NCI-H2171 treated with DMSO at 0.1 percent for 48 hours (cell line): ENCODE measurements around the gene CYP46A1.

Source experiments
- DNase-seq: peaks from one replicate; lab custom pipeline; 2025; lab: John Stamatoyannopoulos, UW

CYP46A1 gene

DNA sequence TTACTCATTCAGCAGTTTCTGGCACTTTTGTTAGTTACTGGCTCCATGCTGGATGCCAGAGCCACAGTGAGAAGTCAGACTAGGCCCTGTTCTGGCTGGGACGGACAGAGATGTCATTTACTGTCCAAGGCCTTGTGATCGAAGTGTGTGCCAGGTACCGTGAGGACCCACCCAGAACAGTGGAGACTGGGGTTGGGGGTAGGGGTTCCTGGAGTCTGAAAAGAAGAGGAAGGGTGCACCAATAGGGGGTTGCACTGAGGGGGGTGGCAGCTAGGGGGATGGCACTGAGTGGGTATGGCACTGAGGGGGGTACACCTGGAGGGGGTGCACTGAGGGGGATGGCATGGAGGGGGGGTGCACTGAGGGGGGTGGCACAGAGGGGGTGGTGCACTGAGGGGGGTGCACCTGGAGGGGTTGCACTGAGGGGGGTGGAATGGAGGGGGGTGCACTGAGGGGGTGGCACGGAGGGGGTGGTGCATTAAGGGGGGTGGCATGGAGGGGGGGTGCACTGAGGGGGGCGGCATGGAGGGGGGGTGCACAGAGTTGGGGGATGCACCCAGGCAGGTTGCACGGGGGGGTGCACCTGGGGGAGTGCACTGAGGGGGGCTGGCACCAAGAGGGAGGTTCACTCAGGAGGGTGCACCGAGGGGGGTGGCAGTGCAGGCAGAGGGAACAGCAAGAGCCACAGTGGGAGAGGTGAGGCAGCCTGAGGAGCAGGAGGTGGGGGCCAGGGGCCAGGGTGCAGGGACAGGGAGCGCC, 10.6 kb upstream of the CYP46A1 start:
- DNase-seq = no peak

DNA sequence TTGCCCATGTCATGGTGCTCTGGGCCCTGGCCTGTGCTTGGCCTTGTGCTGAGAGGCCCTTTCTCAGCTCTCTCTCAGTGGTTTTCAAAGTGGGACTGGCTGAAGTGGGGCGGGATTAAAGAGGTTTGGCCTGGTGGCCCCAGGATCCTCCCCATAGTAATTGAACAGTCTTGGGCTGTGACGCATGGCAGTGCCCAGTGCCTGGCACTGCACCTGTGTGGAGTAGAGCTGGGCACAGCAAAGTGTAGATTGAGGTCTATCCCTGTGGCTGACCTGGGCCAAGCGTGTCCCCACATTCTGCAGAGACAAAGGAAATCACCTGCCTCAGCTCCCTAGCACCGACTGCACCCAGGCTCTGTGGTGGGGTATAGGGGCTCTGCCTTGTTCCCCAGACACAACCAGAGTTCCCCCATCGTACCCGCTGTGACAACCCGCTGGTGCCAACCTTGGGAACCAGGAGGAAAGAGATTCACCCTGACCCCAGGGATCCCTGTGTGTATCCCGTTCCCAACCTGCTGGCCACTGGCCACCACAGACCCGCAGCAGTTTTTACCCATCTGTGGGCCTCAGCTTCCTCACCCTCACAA, 9.9 kb upstream of the CYP46A1 start:
- no peak for DNase-seq

DNA sequence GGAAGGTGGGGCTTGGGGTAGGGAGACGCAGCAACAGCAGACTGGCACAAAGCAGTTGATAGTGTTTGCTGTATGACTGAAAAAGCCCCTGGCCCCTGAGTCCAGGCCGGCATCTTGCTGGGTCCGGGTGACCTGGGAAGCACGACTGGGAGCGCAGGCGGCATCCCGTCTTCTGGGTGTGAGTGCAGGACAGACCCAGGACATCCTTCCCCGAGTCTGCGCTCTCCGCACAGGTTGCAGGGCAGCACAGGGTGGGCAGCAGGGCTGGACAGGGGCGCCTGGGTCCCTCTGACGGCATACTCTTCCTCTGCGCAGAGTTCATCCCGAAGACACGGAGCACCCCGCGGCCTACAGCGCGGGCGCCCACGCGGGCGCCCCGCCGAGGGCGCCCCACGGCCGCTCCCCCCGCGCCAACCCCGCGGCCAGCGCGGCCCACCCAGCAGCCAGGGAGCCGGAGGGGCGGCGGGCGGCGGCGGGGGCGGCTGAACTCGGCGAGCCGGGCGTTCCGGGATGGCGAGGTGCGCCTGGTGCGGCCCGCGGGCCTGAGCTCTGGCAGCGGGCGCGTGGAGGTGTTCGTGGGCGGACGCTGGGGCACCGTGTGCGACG, 9.2 kb upstream of the CYP46A1 start:
- DNase-seq = no peak

DNA sequence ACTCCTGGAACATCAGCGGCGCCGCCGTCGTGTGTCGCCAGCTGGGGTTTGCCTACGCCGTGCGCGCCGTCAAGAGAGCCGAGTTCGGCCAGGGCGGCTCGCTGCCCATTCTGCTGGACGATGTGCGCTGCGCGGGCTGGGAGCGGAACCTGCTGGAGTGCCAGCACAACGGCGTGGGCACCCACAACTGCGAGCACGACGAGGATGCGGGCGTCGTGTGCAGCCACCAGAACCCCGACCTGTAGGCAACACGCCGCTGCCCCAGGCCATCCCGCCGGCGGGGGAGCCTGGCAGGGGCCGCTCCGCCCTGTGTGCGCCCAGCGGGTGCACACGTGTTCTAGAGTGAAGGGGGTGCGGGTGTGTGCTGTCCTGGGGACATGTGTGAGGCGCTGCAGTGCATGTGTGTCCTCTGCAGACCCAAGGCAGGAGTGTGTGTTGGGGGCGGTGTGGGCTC, 8.7 kb upstream of the CYP46A1 start:
- no peak for DNase-seq

DNA sequence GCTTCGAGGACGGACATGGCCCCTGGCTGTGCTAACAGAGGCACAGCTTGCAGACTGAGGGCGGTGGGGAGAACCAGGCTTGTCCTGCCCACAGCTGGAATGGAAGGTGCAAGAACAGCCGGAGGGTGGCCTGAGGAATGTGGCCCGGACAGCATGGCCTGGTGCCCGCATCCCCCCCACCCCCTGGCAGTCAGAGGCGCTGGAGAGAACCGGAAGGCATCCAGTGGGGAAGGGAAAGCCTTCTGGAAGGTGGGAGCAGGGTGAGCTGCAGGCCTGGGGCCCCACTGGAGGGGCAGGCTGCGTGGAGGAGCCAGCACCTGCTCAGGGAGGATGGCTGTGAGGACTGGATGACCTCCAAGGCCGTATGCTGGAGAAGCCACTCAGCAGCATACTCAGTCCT, 8.1 kb upstream of the CYP46A1 start:
- DNase-seq = no peak

DNA sequence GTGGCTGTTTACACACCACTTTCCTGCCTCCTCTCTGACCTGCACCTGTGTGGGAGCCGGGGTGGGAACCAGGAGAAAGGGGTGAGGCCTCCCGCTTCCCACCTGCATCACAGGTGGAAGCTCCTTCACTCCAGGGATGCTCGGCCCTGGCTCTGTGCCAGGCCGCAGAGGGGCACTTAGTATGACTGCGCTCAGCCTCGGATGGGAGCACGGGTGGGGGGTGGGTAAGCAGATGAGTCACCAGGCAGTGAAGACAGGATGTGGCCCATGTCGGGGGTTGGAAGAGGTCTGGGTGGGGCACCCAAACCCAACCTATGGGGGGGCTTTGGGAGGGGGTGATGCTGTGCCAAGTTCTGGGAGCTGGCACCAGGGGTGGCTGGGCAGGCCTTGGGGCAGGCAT, 7.4 kb upstream of the CYP46A1 start:
- no peak for DNase-seq

DNA sequence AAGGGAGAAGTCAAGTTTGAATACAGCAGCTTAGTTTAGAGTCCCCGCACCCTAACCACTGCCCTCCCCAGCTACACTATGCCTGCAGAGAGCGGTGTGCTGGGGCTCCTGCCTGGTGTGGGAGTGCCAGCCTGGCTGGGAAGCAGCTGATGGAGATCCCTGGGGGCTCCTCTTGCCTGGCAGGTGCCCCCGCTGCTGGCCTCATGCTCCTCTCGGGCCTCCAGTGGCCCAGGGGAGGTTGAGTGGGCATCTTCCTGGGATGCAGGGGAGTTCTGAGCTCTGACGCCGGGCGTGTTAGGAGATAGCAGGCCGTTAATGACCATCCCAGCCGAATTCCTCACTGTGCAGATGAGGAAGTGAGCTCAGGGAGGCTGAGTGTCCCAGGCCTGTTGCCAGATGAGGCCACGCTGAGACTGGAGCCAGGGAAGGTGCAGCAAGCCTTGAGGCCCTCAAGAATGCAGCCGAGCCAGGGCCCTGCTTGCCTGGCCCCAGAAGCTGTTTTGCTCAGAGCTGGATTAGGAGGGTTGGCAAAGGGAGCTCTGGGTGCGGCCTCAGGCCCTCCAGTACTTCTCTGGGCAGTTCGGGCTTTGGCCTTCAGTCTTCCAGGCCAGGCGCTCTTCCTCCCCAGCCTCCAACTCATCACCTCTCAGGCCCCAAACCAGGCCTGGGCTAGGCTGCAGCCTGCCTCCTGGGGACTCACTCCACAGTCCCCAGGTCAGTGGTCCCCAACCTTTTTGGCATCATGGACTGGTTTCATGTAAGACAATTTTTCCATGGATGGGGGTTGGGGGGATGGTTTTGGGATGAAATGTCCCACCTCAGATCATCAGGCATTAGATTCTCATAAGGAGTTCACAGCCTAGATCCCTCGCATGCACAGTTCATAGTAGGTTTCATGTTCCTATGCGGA, 6.6 kb upstream of the CYP46A1 start:
- DNase-seq = no peak

DNA sequence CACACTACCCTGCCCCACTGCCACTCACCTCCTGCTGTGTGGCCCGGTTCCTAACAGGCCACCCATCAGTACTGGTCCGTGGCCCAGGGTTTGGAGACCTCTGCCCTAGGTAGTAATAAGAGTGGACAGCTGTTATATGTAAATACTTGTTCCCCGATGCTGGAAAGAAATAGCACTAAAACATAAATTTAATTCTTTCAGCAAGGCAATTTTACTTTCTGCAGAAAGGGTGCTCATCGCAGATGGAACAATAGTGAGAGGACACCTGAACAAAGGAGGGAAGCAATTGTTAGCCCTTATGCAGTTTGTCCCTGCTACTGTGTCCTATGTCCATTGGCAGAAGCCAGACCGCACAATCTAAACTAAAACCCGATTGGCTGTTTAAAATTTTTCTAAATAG, 5.9 kb upstream of the CYP46A1 start:
- DNase-seq = no peak

DNA sequence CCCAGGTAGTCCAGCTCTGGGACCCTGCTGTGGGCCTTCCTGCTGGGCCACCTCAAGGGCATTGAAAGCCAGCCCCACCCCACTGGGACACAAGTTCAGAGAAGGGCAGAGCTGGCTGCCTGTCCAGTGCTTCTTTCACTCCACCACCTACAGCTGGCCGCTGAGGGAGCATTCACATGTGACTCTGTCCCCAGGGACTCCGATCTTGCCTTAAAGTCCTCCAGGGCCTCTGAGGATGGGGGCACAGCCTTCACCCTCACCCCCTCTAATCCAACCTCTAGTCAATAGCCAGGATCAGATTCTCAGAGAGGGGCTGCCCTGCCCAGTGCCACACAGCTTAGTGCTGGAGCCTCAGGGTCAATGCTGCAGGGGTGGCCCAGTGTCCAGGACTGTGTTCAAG, 5.0 kb upstream of the CYP46A1 start:
- no peak for DNase-seq

DNA sequence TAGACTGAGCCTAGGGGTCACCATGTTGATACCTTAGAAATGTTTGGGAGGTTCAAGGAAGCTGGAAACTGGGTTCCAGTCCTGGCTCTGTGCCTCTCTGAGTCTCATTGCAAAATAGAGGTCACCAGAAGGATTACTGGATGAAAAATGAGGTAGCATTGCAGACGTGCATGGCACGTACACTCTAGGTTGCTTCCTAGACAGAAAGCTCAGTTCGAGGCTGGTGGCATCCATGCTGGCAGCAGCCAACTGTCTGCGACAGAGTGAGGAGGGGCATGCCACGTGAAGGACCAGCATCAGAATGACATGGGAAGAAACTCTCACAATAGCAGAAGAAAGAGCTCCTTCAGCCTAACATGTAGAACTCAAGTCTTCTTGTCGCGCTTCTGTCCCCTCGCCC, 4.6 kb upstream of the CYP46A1 start:
- no peak for DNase-seq

DNA sequence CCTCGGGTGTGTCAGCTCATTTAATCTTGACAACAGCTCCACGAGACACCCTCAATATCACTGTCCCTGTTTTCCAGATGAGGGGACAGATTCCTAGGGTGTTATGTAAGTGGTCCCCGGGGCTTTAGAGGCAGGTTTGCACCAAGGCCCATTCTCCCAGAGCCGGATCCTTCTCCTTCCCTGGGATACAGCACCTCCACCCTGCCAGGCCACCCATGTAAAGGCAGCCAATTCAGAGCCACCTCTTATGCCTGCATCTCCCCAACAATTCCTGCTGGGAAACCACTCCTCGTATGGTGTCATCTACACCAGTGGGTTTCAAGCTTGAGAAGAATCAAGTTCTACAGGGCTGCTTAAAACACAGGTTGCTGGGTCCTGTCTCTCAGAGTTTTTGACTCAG, 4.1 kb upstream of the CYP46A1 start:
- DNase-seq = no peak

DNA sequence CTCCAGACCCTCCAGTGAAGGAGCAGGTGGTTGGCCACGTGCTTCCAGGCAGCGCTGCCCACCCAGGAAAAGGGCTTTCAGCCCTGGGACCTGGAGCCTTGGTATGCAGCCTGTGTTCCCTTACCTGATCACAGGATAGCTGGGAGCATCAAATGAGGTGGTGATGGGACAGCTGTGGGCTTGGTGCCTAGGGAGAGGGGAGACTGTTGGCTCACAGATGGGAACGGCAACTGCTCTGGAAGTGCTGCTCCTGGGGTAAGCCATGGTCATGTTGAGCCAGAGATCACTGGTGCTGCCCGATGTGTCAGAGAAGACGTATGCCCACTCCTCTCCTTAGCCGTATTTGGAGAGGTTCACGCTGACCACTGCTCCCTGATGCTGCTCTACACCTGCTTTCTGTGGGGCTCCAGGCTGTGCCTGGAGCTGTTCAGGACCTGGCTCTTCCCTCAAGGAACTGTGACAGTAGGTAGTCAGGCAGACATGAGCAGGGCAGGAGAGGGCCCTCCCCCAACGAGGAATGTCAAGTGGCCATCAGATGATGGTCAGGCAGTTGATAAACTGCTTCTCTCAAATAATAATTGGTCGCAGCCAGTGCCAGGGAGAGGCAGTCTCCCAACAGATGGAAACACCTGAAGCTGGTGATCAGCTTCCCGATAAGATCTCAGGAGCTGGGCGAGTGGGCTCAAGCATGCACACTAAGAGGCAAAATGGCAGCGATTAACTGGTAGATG, 2.8 kb upstream of the CYP46A1 start:
- peak; percentile 23 for DNase-seq

DNA sequence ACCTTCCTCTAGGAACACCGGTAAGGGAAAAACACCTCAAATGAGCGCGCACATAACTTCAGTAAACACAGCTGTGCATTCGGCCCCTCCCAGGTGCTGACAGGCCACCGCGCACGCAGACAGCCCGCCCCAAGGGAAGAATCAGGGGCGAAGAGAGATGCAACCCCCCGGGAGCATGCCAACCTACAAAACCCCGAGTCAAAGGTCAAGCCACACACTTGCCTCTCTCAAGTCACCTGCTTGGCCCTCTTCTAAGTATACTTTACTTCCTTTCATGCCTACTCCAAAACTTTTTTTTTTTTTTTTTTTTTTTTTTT, 2.3 kb upstream of the CYP46A1 start:
- DNase-seq = peak; percentile 57

DNA sequence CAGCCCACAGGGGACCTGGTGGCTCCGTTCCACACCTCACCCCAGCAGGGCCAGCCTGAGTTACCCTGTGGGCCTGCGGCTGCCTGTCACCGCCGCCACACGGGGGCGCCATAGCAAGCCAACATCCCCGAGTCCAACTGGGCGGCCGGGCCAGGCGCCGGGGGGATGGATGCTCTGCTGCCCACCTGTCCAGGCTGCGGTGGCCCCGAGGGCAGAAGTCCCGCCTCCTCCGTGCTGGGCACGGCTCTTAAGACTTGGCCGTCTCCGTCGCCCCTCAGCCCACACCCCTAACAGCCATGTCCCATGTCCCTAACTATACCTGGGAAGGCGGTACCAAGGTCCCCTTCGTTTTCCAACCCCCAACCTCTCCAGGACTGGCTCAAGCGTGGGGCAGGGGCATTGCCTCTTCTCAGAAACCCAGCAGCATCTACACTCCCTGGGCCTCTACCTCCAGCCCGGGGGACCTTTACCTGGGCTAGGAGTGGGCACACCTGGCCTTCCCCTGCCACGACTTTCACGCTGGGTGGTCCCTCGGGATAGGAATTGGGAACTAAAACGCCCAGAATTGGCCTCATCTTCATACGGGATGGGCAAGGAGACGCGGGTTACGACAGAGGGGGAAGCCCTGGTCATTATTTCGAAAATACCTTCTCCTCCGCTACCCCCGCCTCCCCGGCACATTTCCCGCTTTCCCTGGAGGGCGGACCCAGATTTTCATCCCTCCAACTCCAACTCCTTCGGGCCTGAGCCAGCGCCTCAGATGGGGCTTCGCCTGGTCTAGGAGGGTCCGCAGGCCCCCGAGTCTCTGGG, 1.1 kb upstream of the CYP46A1 start:
- peak; percentile 68 for DNase-seq

DNA sequence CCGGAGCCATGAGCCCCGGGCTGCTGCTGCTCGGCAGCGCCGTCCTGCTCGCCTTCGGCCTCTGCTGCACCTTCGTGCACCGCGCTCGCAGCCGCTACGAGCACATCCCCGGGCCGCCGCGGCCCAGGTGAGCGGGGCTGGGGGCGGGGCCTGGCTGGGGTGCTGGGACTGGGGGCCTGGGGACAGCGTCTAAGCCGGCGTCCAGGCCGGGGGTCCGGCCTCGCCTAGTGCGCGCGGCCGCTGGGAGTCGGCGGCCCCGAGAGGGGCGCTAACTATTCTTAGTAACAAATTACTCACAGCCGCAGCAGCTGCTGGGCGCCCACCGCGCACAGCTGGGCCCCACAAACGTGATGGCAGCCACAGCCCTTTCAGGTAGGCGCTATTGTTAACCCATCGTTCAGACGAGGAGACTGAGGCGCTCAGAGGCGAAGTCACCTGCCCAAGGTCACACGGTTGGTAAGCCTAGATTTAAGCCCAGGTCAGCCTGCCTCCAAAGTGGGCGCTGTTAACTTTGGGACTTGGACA, 374 bp downstream of the CYP46A1 start:
- peak; percentile 46 for DNase-seq

DNA sequence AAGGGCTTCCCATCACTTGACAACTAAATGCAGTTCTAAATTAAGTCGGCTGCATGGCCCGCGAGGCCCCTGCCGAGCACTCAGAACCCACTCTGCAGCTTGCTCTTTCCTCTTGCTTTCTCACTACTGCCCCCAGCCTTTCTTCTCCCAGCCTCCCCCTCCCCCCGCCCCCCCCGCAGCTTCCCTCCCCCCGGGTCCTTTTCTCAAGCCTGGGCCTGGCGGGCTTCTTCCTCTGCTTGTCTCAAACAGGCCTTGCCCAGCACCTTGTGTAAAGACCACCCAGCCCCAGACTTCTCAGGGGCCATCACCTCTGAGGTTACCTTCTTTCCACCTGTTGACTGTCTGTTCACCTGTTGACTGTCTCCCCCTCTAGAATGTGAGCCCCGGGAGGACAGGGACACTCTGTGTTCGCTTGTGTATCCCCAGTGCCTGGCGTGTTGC, 1.1 kb downstream of the CYP46A1 start:
- DNase-seq = no peak

DNA sequence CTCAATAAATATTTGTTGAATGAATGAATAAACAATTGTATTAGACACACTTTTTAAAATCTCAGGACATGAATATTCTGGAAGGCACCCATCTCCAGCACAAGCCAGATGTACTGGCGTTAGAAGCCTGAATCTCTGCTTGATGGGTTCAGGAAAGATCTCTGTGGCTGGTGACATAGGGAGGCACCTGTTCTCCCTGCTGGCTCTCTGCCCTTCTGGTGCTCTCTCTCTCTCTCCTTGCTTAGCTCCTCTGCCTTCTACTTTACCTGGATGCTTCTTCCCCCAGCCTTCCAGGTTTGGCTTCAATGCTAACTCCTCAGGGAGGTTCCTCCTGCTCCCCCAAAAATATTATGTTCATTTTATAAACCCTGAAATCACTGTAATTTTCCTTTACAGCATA, 1.5 kb downstream of the CYP46A1 start:
- DNase-seq = peak; percentile 5

DNA sequence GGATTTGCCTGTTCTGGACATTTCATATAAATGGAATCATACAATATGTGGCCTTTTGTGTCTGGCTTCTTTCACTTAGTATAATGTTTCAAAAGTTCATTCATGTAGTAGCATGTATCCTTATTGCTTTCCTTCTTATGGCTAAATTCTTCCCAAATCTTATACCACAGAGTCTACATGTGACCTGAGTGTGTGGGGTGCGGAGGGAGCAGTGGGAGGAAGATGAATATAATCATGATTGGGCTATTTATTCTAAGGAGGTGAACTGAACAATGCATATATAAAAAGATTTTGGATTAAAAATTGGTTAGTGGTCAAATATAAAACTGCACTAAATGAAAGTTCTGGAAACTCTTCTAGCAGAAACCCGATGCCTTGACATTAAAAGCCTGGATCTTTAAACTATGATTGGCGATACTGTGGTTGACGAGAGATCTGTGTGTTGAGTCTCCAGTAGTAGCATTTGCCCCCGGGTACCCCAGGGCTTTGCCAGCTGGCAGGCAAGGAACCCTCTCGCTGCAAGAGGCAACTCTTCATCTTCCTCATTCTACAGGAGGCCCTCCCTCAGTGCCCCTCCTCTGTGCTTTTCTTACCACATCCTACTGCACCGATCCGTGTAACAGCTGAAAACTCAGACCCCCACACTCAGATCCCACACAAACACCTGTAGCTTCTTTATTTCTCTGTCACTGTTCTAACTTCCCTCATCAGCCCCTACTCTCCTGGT, 2.6 kb downstream of the CYP46A1 start:
- no peak for DNase-seq

DNA sequence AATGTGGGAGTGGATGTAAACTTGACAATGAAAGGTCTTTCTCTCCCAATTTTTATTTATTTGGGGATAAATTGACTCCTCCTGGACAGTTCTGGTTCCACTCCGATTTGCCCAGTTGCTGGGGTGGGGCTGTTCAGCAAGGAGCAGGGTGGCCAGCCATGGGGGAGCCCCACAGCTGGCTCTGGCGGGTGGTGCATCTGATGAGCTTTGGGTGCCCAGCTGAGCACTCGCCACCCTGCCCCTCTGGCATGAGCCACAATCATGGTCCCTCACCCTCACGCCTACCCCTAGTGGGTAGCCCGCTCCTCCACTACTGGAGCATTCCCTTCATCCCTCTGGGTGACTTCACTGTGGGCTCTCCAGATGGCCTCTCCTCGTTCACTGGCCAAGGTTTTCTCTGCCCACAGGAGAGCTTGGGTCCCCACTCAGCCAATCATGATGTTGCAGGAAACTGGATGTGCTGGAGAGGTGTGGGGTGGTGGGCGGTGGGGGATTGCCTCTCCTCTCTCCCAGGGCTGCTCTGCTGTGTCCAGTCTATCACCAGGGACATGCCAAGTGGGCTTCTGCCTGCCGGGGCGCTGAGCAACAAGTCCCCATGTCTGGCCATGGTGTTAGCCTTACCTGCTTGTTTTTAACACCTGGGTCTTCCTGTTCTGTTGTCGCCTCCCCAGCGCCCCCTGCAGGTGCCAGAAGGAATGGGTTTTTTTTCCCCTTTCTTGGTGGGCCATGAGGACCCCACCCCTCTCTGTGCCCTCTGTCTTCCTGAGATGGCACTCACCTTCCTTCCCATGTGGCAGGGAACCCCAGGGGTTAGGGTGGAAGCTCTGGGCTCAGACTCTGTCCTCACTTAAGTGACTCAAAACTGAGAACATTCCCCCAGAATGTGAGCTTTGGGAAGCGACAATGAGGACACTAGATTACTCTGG, 3.4 kb downstream of the CYP46A1 start:
- DNase-seq = no peak
